Measurements from ENCODE around the gene RNF113B. TPM values are rescaled to one million over a fixed set of nuclear protein-coding genes. Genes with fewer than 3 reads are reported as not detected.

The RNF113B gene
- total and polyA plus RNA-seq, 2 of the 13 experiments (the other 11 are each of a cell fraction or from before 2014, with no cell fraction given) = not detected

DNA sequence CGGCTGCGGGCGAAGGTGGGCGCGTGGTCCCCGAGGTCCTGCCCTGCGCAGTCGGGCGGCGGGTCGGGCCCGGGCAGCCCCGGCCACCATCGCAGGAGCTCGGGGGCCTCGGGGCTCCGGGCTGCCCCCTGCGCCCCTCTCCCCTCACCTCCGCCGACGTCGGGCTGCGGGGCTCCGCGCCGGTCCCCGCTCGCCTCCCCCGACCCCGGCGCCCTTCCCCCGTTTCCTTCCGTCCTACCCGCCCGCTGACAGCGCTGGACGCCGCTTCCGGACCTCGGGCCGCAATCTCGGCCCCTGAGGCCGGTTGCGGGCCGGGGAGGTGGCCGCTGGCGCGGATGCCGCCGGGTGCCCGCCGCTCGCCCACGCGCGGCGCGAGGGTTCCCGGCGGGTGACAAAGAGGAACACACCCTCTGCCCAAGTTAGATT, 33.5 kb downstream of the RNF113B start (continued):
- TF ChIP-seq, protein P1, sequence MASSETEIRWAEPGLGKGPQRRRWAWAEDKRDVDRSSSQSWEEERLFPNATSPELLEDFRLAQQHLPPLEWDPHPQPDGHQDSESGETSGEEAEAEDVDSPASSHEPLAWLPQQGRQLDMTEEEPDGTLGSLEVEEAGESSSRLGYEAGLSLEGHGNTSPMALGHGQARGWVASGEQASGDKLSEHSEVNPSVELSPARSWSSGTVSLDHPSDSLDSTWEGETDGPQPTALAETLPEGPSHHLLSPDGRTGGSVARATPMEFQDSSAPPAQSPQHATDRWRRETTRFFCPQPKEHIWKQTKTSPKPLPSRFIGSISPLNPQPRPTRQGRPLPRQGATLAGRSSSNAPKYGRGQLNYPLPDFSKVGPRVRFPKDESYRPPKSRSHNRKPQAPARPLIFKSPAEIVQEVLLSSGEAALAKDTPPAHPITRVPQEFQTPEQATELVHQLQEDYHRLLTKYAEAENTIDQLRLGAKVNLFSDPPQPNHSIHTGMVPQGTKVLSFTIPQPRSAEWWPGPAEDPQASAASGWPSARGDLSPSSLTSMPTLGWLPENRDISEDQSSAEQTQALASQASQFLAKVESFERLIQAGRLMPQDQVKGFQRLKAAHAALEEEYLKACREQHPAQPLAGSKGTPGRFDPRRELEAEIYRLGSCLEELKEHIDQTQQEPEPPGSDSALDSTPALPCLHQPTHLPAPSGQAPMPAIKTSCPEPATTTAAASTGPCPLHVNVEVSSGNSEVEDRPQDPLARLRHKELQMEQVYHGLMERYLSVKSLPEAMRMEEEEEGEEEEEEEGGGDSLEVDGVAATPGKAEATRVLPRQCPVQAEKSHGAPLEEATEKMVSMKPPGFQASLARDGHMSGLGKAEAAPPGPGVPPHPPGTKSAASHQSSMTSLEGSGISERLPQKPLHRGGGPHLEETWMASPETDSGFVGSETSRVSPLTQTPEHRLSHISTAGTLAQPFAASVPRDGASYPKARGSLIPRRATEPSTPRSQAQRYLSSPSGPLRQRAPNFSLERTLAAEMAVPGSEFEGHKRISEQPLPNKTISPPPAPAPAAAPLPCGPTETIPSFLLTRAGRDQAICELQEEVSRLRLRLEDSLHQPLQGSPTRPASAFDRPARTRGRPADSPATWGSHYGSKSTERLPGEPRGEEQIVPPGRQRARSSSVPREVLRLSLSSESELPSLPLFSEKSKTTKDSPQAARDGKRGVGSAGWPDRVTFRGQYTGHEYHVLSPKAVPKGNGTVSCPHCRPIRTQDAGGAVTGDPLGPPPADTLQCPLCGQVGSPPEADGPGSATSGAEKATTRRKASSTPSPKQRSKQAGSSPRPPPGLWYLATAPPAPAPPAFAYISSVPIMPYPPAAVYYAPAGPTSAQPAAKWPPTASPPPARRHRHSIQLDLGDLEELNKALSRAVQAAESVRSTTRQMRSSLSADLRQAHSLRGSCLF (CRISPR knock-in tag; IDR thresholded peaks at IDR 0.05; ENCODE audit: borderline replicate concordance) = no peak
- TF ChIP-seq MIER3 (CRISPR knock-in tag; IDR thresholded peaks at IDR 0.05; ENCODE audit: borderline replicate concordance) (no peak), ZNF556 (CRISPR knock-in tag; IDR thresholded peaks at IDR 0.05; ENCODE audit: borderline replicate concordance) (no peak), AGO2 (optimal IDR thresholded peaks at IDR 0.05; ENCODE audit: low read depth, low read length) (peak; percentile 86), ATF7-NPFF (CRISPR knock-in tag; IDR thresholded peaks at IDR 0.05; ENCODE audit: low read depth) (no peak), POLR2G (IDR thresholded peaks at IDR 0.05; ENCODE audit: low read depth, low read length) (0 out of 2 replicates have a peak, but pooled peaks have one; percentile 16), ZNF256 (CRISPR knock-in tag; conservative IDR thresholded peaks at IDR 0.05) (no peak)
- TF ChIP-seq, protein P2, sequence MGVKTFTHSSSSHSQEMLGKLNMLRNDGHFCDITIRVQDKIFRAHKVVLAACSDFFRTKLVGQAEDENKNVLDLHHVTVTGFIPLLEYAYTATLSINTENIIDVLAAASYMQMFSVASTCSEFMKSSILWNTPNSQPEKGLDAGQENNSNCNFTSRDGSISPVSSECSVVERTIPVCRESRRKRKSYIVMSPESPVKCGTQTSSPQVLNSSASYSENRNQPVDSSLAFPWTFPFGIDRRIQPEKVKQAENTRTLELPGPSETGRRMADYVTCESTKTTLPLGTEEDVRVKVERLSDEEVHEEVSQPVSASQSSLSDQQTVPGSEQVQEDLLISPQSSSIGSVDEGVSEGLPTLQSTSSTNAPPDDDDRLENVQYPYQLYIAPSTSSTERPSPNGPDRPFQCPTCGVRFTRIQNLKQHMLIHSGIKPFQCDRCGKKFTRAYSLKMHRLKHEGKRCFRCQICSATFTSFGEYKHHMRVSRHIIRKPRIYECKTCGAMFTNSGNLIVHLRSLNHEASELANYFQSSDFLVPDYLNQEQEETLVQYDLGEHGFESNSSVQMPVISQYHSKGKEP (CRISPR knock-in tag; IDR thresholded peaks at IDR 0.05) = no peak
